Astrocyte (in vitro differentiated cells and primary cell): ENCODE data around the gene ELMO1.

ENCODE experiments used
- EZH2 ChIP-seq: IDR thresholded peaks from 2 replicates; pipeline ENCODE4 v1.6.1; 2012; ENCODE audit warnings: mild to moderate bottlenecking, low read length, inconsistent platforms; ENCODE audit not compliant: insufficient read depth
- TF ChIP-seq, protein P1 (sequence below): IDR thresholded peaks from 2 replicates; pipeline ENCODE4 v1.5.1; 2011; ENCODE audit warnings: low read depth, mild to moderate bottlenecking, inconsistent platforms, low read length, moderate library complexity; ENCODE audit not compliant: insufficient read depth

DNA sequence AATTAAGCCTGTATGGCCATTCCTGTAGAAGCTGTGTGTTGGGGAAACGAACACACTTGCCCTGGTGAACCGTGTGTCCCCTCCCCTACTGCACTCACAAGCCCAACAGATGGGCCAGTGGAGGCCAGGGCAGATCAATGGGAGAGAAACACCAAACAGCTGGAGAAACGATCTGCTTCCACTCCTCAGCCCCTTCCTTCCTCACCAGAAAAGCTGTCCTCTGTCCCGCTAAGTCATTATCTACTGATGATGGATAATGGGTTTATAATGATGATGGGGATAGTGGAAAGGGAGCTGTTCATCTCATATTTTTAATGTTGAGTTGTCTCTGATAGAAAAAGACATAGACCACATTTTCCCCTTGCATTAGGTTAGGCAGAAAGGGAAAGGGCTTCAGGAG is 99.7 kb downstream of the ELMO1 start:
- TF ChIP-seq, protein P1, sequence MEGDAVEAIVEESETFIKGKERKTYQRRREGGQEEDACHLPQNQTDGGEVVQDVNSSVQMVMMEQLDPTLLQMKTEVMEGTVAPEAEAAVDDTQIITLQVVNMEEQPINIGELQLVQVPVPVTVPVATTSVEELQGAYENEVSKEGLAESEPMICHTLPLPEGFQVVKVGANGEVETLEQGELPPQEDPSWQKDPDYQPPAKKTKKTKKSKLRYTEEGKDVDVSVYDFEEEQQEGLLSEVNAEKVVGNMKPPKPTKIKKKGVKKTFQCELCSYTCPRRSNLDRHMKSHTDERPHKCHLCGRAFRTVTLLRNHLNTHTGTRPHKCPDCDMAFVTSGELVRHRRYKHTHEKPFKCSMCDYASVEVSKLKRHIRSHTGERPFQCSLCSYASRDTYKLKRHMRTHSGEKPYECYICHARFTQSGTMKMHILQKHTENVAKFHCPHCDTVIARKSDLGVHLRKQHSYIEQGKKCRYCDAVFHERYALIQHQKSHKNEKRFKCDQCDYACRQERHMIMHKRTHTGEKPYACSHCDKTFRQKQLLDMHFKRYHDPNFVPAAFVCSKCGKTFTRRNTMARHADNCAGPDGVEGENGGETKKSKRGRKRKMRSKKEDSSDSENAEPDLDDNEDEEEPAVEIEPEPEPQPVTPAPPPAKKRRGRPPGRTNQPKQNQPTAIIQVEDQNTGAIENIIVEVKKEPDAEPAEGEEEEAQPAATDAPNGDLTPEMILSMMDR, result no peak
- TF ChIP-seq EZH2, result no peak
